IPS DF 6.9 (cell line): Measurements from ENCODE around the gene C1QL1.

Experiments
- DNase-seq: peaks from one replicate; pipeline ENCODE4 v3.0.0-alpha.2; 2013; ENCODE audit warnings: low read depth, low spot score
- H3K27ac ChIP-seq: one replicate; pipeline ENCODE4 v1.5.1; 2013; ENCODE audit warnings: low read length, control low read depth
- H3K27me3 ChIP-seq: 2 replicates; pipeline ENCODE4 v1.6.1; 2013; ENCODE audit warnings: mild to moderate bottlenecking, low read length; ENCODE audit not compliant: control insufficient read depth, insufficient read depth
- H3K36me3 ChIP-seq: 2 replicates; pipeline ENCODE4 v1.6.1; 2013; ENCODE audit warnings: low read length; ENCODE audit not compliant: control insufficient read depth, insufficient read depth
- H3K4me1 ChIP-seq: 2 replicates; pipeline ENCODE4 v1.6.1; 2013; ENCODE audit warnings: low read length; ENCODE audit not compliant: control insufficient read depth, insufficient read depth
- H3K4me3 ChIP-seq: 2 replicates; pipeline ENCODE4 v1.5.1; 2013; ENCODE audit warnings: mild to moderate bottlenecking, low read length
- H3K9me3 ChIP-seq: 2 replicates; pipeline ENCODE4 v1.6.1; 2013; ENCODE audit warnings: low read length, inconsistent platforms; ENCODE audit not compliant: control insufficient read depth, insufficient read depth
- WGBS: extraction: QIAGEN DNeasy Blood & Tissue Kit; methylation state at CpG from one replicate; pipeline ENCODE4 v1.1.7; 2013; ENCODE audit warnings: mixed read lengths, missing lambda C conversion rate; ENCODE audit not compliant: insufficient read length, insufficient coverage; 5-methylcytosine and 5-hydroxymethylcytosine counted together

Gene C1QL1

GRCh38 chr17:45004388-45004787 is 36.3 kb upstream of the C1QL1 start:
- no peak for DNase-seq

GRCh38 chr17:45003877-45004276 is 35.8 kb upstream of the C1QL1 start:
- H3K27ac ChIP-seq, result no peak overlapping the region
- 0 out of 2 replicates have a peak, but pooled peaks cover 2% of the 10 kb centered on the region for H3K27me3 ChIP-seq
- DNase-seq, result no peak
- peaks cover 3% of the 10 kb centered on the region for H3K4me1 ChIP-seq
- H3K36me3 ChIP-seq, result no peaks in the 10 kb centered on the region
- H3K4me3 ChIP-seq, result no peak overlapping the region
- no peaks in the 10 kb centered on the region for H3K9me3 ChIP-seq
- no CpG with 5 or more reads among the region's 8 CpGs for WGBS

More at GRCh38 chr17:45004388-45004787, 36.3 kb upstream of the C1QL1 start:
- Histone ChIP-seq H3K4me3 (no peak overlapping the region), H3K36me3 (no peaks in the 10 kb centered on the region), H3K27ac (no peak overlapping the region), H3K9me3 (no peaks in the 10 kb centered on the region), H3K4me1 (peaks cover 3% of the 10 kb centered on the region), H3K27me3 (0 out of 2 replicates have a peak, but pooled peaks cover 2% of the 10 kb centered on the region)
- WGBS, result no CpG with 5 or more reads among the region's 3 CpGs

- no peaks in the 10 kb centered on the region for H3K36me3 ChIP-seq
Measured at GRCh38 chr17:45001310-45001709, 33.2 kb upstream of the C1QL1 start.

GRCh38 chr17:44999433-44999832 is 31.3 kb upstream of the C1QL1 start:
- no peaks in the 10 kb centered on the region for H3K4me1 ChIP-seq

More at GRCh38 chr17:45001310-45001709, 33.2 kb upstream of the C1QL1 start:
- no peaks in the 10 kb centered on the region for H3K9me3 ChIP-seq
- WGBS, result no CpG with 5 or more reads among the region's 3 CpGs
- no peak overlapping the region for H3K4me3 ChIP-seq
- no peak for DNase-seq
- H3K27me3 ChIP-seq, result 0 out of 2 replicates have a peak, but pooled peaks cover 2% of the 10 kb centered on the region
- H3K27ac ChIP-seq, result no peak overlapping the region
- no peaks in the 10 kb centered on the region for H3K4me1 ChIP-seq

GRCh38 chr17:44998646-44999045 is 30.5 kb upstream of the C1QL1 start:
- no peak for DNase-seq
- Histone ChIP-seq H3K4me1 (no peaks in the 10 kb centered on the region), H3K27ac (no peak overlapping the region), H3K27me3 (0 out of 2 replicates have a peak, but pooled peaks cover 2% of the 10 kb centered on the region), H3K36me3 (no peaks in the 10 kb centered on the region), H3K9me3 (no peaks in the 10 kb centered on the region), H3K4me3 (no peak overlapping the region)

More at GRCh38 chr17:44999433-44999832, 31.3 kb upstream of the C1QL1 start:
- no peaks in the 10 kb centered on the region for H3K36me3 ChIP-seq
- H3K4me3 ChIP-seq, result no peak overlapping the region
- H3K27ac ChIP-seq, result no peak overlapping the region
- DNase-seq, result no peak
- no peaks in the 10 kb centered on the region for H3K9me3 ChIP-seq
- WGBS, result no CpG with 5 or more reads among the region's 3 CpGs
- 0 out of 2 replicates have a peak, but pooled peaks cover 2% of the 10 kb centered on the region for H3K27me3 ChIP-seq

- H3K36me3 ChIP-seq, result no peaks in the 10 kb centered on the region
- DNase-seq, result no peak
- no peaks in the 10 kb centered on the region for H3K27me3 ChIP-seq
- no peaks in the 10 kb centered on the region for H3K4me1 ChIP-seq
- H3K9me3 ChIP-seq, result no peaks in the 10 kb centered on the region
- H3K27ac ChIP-seq, result no peak overlapping the region
- no peak overlapping the region for H3K4me3 ChIP-seq
- WGBS, result no CpG with 5 or more reads among the region's 7 CpGs
Measured at GRCh38 chr17:44997733-44998520, 29.8 kb upstream of the C1QL1 start.

GRCh38 chr17:44996304-44996703 is 28.2 kb upstream of the C1QL1 start:
- WGBS, result no CpG with 5 or more reads among the region's 10 CpGs
- DNase-seq, result no peak
- Histone ChIP-seq H3K36me3 (no peaks in the 10 kb centered on the region), H3K27me3 (no peaks in the 10 kb centered on the region), H3K27ac (no peak overlapping the region), H3K4me3 (no peak overlapping the region), H3K9me3 (no peaks in the 10 kb centered on the region), H3K4me1 (peaks cover 1% of the 10 kb centered on the region; the same call in 1 of the 2 replicates)

GRCh38 chr17:44995436-44996001 is 27.4 kb upstream of the C1QL1 start:
- DNase-seq, result no peak
- Histone ChIP-seq H3K4me3 (no peak overlapping the region), H3K4me1 (peaks cover 1% of the 10 kb centered on the region; the same call in 1 of the 2 replicates), H3K36me3 (no peaks in the 10 kb centered on the region), H3K9me3 (no peaks in the 10 kb centered on the region), H3K27ac (no peak overlapping the region), H3K27me3 (no peaks in the 10 kb centered on the region)
- WGBS, result no CpG with 5 or more reads among the region's 11 CpGs

- Histone ChIP-seq H3K36me3 (no peaks in the 10 kb centered on the region), H3K27ac (no peak overlapping the region), H3K4me3 (no peak overlapping the region), H3K9me3 (no peaks in the 10 kb centered on the region), H3K27me3 (no peaks in the 10 kb centered on the region), H3K4me1 (peaks cover 3% of the 10 kb centered on the region; the same call in 1 of the 2 replicates)
- no peak for DNase-seq
- WGBS, result no CpG with 5 or more reads among the region's 5 CpGs
Measured at GRCh38 chr17:44992242-44992939, 24.3 kb upstream of the C1QL1 start.

GRCh38 chr17:44990994-44991393 is 22.9 kb upstream of the C1QL1 start:
- H3K9me3 ChIP-seq, result no peaks in the 10 kb centered on the region
- H3K4me1 ChIP-seq, result peaks cover 5% of the 10 kb centered on the region; the same call in 1 of the 2 replicates
- H3K27me3 ChIP-seq, result no peaks in the 10 kb centered on the region
- H3K36me3 ChIP-seq, result no peaks in the 10 kb centered on the region
- no CpG with 5 or more reads among the region's 10 CpGs for WGBS
- no peak for DNase-seq
- no peak overlapping the region for H3K27ac ChIP-seq
- no peak overlapping the region for H3K4me3 ChIP-seq
